ENCODE results near the gene RSRP1. TPM values are rescaled to one million over a fixed set of nuclear protein-coding genes. Genes with fewer than 3 reads are reported as not detected.
"Not testable (repeated sequence)": the region's sequence is repeated elsewhere in the genome, so short reads cannot be mapped to it uniquely, and the experiment has no call there.

The RSRP1 gene
- total and polyA plus RNA-seq, 12 donors: 22.8 to 663 (median 107) TPM

GRCh38 chr1:25239681-25240541 is 7.3 kb downstream of the RSRP1 start:
- Histone ChIP-seq H3K4me3 (peak overlapping the region in 2 of 4 donors; percentile 30 to 52), H3K27me3 (no peaks in the 10 kb centered on the region), H3K4me1 (replicated peaks in 1 of 2) (peaks cover 21 to 51% of the 10 kb centered on the region in 2 donors), H3K27ac (peak overlapping the region; percentile 27 to 96 (median 88)), H3K9me3 (replicated peaks in 1 of 3) (no peaks in the 10 kb centered on the region), H3K36me3 (replicated peaks in 1 of 2) (peaks cover 0 to 38% of the 10 kb centered on the region in 2 donors)
- peak in 1 of 2 donors; percentile 74 for TF ChIP-seq POLR2A (IDR thresholded peaks at IDR 0.05)
- TF ChIP-seq CTCF (IDR thresholded peaks at IDR 0.05): peak; percentile 23 to 78 (median 68)
- intact Hi-C loops (cut with DNase I): no loop called here
- DNase-seq: peak; percentile 92 to 98 (median 97)
- 0 to 1% (median 1%) methylated on average over 31 to 41 of the region's 41 CpGs for WGBS, 4 donors

GRCh38 chr1:25238046-25238445 is 9.2 kb downstream of the RSRP1 start:
- peak in 1 of 7 donors; percentile 57 for DNase-seq
- 92 to 96% (median 95%) methylated on average over 11 of the region's 11 CpGs for WGBS, 4 donors
- no peak for TF ChIP-seq CTCF (IDR thresholded peaks at IDR 0.05)
- no peak for TF ChIP-seq POLR2A (IDR thresholded peaks at IDR 0.05)
- no peaks in the 10 kb centered on the region for H3K27me3 ChIP-seq
- no peak overlapping the region for H3K4me3 ChIP-seq
- peaks cover 0 to 23% of the 10 kb centered on the region in 2 donors for H3K36me3 ChIP-seq (replicated peaks in 1 of 2)
- H3K27ac ChIP-seq: peak overlapping the region in 2 of 5 donors; percentile 26 to 88
- peaks cover 20 to 49% of the 10 kb centered on the region in 2 donors for H3K4me1 ChIP-seq (replicated peaks in 1 of 2)
- no peaks in the 10 kb centered on the region for H3K9me3 ChIP-seq (replicated peaks in 1 of 3)
- intact Hi-C loops (cut with DNase I): no loop called here

GRCh38 chr1:25236261-25236660 is 11.0 kb downstream of the RSRP1 start:
- H3K4me3 ChIP-seq; H3K27me3 ChIP-seq; intact Hi-C loops (cut with DNase I); H3K9me3 ChIP-seq (replicated peaks in 1 of 3); H3K27ac ChIP-seq; H3K36me3 ChIP-seq (replicated peaks in 1 of 2): not testable (repeated sequence)
- peaks cover 25 to 51% of the 10 kb centered on the region in 2 donors for H3K4me1 ChIP-seq (replicated peaks in 1 of 2)
- peak in 1 of 7 donors; percentile 52 for DNase-seq
- WGBS, 4 donors: 83 to 95% (median 88%) methylated on average over 4 to 7 of the region's 7 CpGs

- WGBS, 4 donors: 94 to 96% (median 95%) methylated on average over 10 of the region's 10 CpGs
- H3K9me3 ChIP-seq (replicated peaks in 1 of 3); H3K36me3 ChIP-seq (replicated peaks in 1 of 2); H3K27me3 ChIP-seq; intact Hi-C loops (cut with DNase I); H3K4me3 ChIP-seq; H3K27ac ChIP-seq: not testable (repeated sequence)
- H3K4me1 ChIP-seq (replicated peaks in 1 of 2): peaks cover 20 to 46% of the 10 kb centered on the region in 2 donors
- peak in 1 of 7 donors; percentile 57 for DNase-seq
Measured at GRCh38 chr1:25235411-25235810, 11.8 kb downstream of the RSRP1 start.

GRCh38 chr1:25232866-25233784 is 14.1 kb downstream of the RSRP1 start:
- peaks cover 0 to 25% of the 10 kb centered on the region in 2 donors for H3K36me3 ChIP-seq (replicated peaks in 1 of 2)
- intact Hi-C loops (cut with DNase I): no loop called here
- peak overlapping the region; percentile 81 to 98 (median 92) for H3K27ac ChIP-seq
- H3K4me3 ChIP-seq: peak overlapping the region; percentile 25 to 89 (median 58)
- no peaks in the 10 kb centered on the region for H3K27me3 ChIP-seq
- DNase-seq: peak; percentile 80 to 96 (median 94)
- H3K9me3 ChIP-seq (replicated peaks in 1 of 3): no peaks in the 10 kb centered on the region
- WGBS, 4 donors: 17 to 22% (median 20%) methylated on average over 13 of the region's 13 CpGs
- H3K4me1 ChIP-seq (replicated peaks in 1 of 2): peaks cover 9 to 27% of the 10 kb centered on the region in 2 donors
- TF ChIP-seq CTCF (IDR thresholded peaks at IDR 0.05) (no peak), POLR2A (IDR thresholded peaks at IDR 0.05) (peak in 1 of 2 donors; percentile 4)

Measured in adrenal gland (tissue), 12 donors.